Neuronal stem cell (in vitro differentiated cells): ENCODE data around the gene GNPAT.

Experiments
- DNase-seq: peaks from one replicate; pipeline ENCODE4 v3.0.0-alpha.2; 2013; ENCODE audit warnings: low spot score
- H2AFZ ChIP-seq: one replicate; pipeline ENCODE4 v1.6.1; 2013; ENCODE audit warnings: mild to moderate bottlenecking, low read length, inconsistent platforms
- H2AK5ac ChIP-seq: 2 replicates; pipeline ENCODE4 v1.6.1; 2013; ENCODE audit warnings: low read depth, mild to moderate bottlenecking, inconsistent platforms, low read length, moderate library complexity, mixed read lengths
- H2BK120ac ChIP-seq: 2 replicates; pipeline ENCODE4 v1.6.1; 2013; ENCODE audit warnings: low read depth, mild to moderate bottlenecking, inconsistent platforms, low read length, moderate library complexity, mixed read lengths
- H2BK12ac ChIP-seq: one replicate; pipeline ENCODE4 v1.6.1; 2013; ENCODE audit warnings: low read length, inconsistent platforms
- H2BK15ac ChIP-seq: 2 replicates; pipeline ENCODE4 v1.6.1; 2013; ENCODE audit warnings: mild to moderate bottlenecking, low read length, inconsistent platforms, mixed read lengths
- H2BK5ac ChIP-seq: one replicate; pipeline ENCODE4 v1.6.1; 2013; ENCODE audit warnings: inconsistent platforms, mild to moderate bottlenecking, low read length, moderate library complexity
- H3K14ac ChIP-seq: one replicate; pipeline ENCODE4 v1.6.1; 2013; ENCODE audit warnings: low read length, inconsistent platforms
- H3K18ac ChIP-seq: 2 replicates; pipeline ENCODE4 v1.6.1; 2013; ENCODE audit warnings: low read length, inconsistent platforms
- H3K23ac ChIP-seq: 2 replicates; pipeline ENCODE4 v1.6.1; 2013; ENCODE audit warnings: low read depth, mild to moderate bottlenecking, mixed read lengths, low read length, inconsistent platforms; ENCODE audit not compliant: poor library complexity
- H3K27ac ChIP-seq: replicated peaks from 3 replicates; pipeline ENCODE4 v1.5.1; 2013; ENCODE audit warnings: low read length, inconsistent platforms
- H3K27me3 ChIP-seq, 3 experiments: 2 replicates each; pipeline ENCODE4 v1.6.1; 2013; ENCODE audit warnings: low read length in 3 of 3, mild to moderate bottlenecking in 2 of 3, inconsistent platforms in 1 of 3, low read depth in 1 of 3, mixed read lengths in 1 of 3, moderate library complexity in 1 of 3; ENCODE audit not compliant: control insufficient read depth in 3 of 3, insufficient read depth in 3 of 3
- H3K36me3 ChIP-seq, 2 donors: replicated peaks in 1 of 2; 2 replicates each; pipeline ENCODE4 v1.6.1; 2013; ENCODE audit warnings: low read length in 2 of 2; ENCODE audit not compliant: control insufficient read depth in 2 of 2, insufficient read depth in 2 of 2
- H3K4ac ChIP-seq: 2 replicates; pipeline ENCODE4 v1.6.1; 2013; ENCODE audit warnings: inconsistent platforms, mild to moderate bottlenecking, low read length, moderate library complexity
- H3K4me1 ChIP-seq, 2 donors: 1 replicate in 1 of 2; 2 replicates in 1 of 2; pipeline ENCODE4 v1.6.1; 2013; ENCODE audit warnings: low read length in 2 of 2, low read depth in 1 of 2; ENCODE audit not compliant: control insufficient read depth in 2 of 2, insufficient read depth in 1 of 2
- H3K4me2 ChIP-seq: one replicate; pipeline ENCODE4 v1.6.1; 2013; ENCODE audit warnings: mild to moderate bottlenecking, low read length, inconsistent platforms; ENCODE audit not compliant: insufficient read depth, poor library complexity, severe bottlenecking
- H3K4me3 ChIP-seq, 2 donors: 2 replicates each; pipeline ENCODE4 v1.5.1; 2013; ENCODE audit warnings: low read length in 2 of 2, mild to moderate bottlenecking in 2 of 2, inconsistent platforms in 1 of 2, moderate library complexity in 1 of 2
- H3K79me1 ChIP-seq: one replicate; pipeline ENCODE4 v1.6.1; 2013; ENCODE audit warnings: low read depth, mild to moderate bottlenecking, inconsistent platforms, low read length, moderate library complexity
- H3K9ac ChIP-seq: one replicate; pipeline ENCODE4 v1.6.1; 2013; ENCODE audit warnings: mild to moderate bottlenecking, low read depth, low read length, inconsistent platforms; ENCODE audit not compliant: poor library complexity
- H3K9me3 ChIP-seq, 2 donors: replicated peaks in 1 of 2; 2 replicates each; pipeline versions ENCODE3 to v1.6.1; 2013; ENCODE audit warnings: low read length in 2 of 2, mild to moderate bottlenecking in 2 of 2, inconsistent platforms in 1 of 2, low read depth in 1 of 2, mixed read lengths in 1 of 2, moderate library complexity in 1 of 2; ENCODE audit not compliant: control insufficient read depth in 2 of 2, insufficient read depth in 1 of 2
- H4K8ac ChIP-seq: one replicate; pipeline ENCODE4 v1.6.1; 2013; ENCODE audit warnings: low read depth, mild to moderate bottlenecking, inconsistent platforms, low read length, moderate library complexity
- H4K91ac ChIP-seq: one replicate; pipeline ENCODE4 v1.6.1; 2013; ENCODE audit warnings: low read length, low read depth, mild to moderate bottlenecking, inconsistent platforms; ENCODE audit not compliant: poor library complexity
- WGBS, 2 donors: extraction: QIAGEN DNeasy Blood & Tissue Kit; methylation state at CpG; one replicate each; pipeline ENCODE4 v1.1.7; 2013; ENCODE audit warnings: missing lambda C conversion rate in 2 of 2, mixed read lengths in 1 of 2; ENCODE audit not compliant: insufficient read length in 2 of 2, insufficient replicate concordance in 1 of 2; ENCODE audit errors: extremely low coverage in 2 of 2; 5-methylcytosine and 5-hydroxymethylcytosine counted together

The GNPAT gene

GRCh38 chr1:231248778-231249177, 7.8 kb downstream of the GNPAT start:
- Histone ChIP-seq H3K14ac (no peak overlapping the region), H4K91ac (no peak overlapping the region), H2AK5ac (no peak overlapping the region), H3K23ac (no peak overlapping the region), H3K9ac (no peak overlapping the region), H3K4ac (no peak overlapping the region), H3K9me3 (peaks cover 0 to 11% of the 10 kb centered on the region in 2 donors), H3K79me1 (no peaks in the 10 kb centered on the region), H3K4me1 (no peaks in the 10 kb centered on the region), H2AFZ (no peak overlapping the region), H2BK15ac (no peak overlapping the region), H3K4me2 (no peak overlapping the region), H3K27ac (no peak overlapping the region), H3K36me3 (peaks cover 3 to 57% of the 10 kb centered on the region in 2 donors), H2BK5ac (no peak overlapping the region), H4K8ac (no peak overlapping the region), H3K18ac (no peak overlapping the region), H2BK12ac (no peak overlapping the region), H3K4me3 (no peak overlapping the region), H3K27me3 (no peaks in the 10 kb centered on the region), H2BK120ac (no peak overlapping the region)
- no CpG with 5 or more reads among the region's 1 CpG for WGBS, 2 donors
- no peak for DNase-seq

- DNase-seq, result no peak
- H2BK120ac ChIP-seq, result no peak overlapping the region
- H2BK15ac ChIP-seq, result no peak overlapping the region
- no peak overlapping the region for H2AK5ac ChIP-seq
- no peaks in the 10 kb centered on the region for H3K79me1 ChIP-seq
- no CpG with 5 or more reads among the region's 3 CpGs for WGBS, 2 donors
- H3K14ac ChIP-seq, result no peak overlapping the region
- no peak overlapping the region for H2BK12ac ChIP-seq
- H4K91ac ChIP-seq, result no peak overlapping the region
- H3K23ac ChIP-seq, result no peak overlapping the region
- no peak overlapping the region for H3K27ac ChIP-seq
- no peak overlapping the region for H2BK5ac ChIP-seq
- H3K4me1 ChIP-seq, result no peaks in the 10 kb centered on the region
- no peak overlapping the region for H3K4me3 ChIP-seq
- no peaks in the 10 kb centered on the region for H3K27me3 ChIP-seq
- H3K18ac ChIP-seq, result no peak overlapping the region
- H4K8ac ChIP-seq, result no peak overlapping the region
- peaks cover 2 to 21% of the 10 kb centered on the region in 2 donors for H3K9me3 ChIP-seq
- H2AFZ ChIP-seq, result no peak overlapping the region
- H3K4me2 ChIP-seq, result no peak overlapping the region
- H3K36me3 ChIP-seq, result peaks cover 5 to 74% of the 10 kb centered on the region in 2 donors
- no peak overlapping the region for H3K9ac ChIP-seq
- H3K4ac ChIP-seq, result no peak overlapping the region
Observed at GRCh38 chr1:231252336-231252735, 11.3 kb downstream of the GNPAT start.

DNA sequence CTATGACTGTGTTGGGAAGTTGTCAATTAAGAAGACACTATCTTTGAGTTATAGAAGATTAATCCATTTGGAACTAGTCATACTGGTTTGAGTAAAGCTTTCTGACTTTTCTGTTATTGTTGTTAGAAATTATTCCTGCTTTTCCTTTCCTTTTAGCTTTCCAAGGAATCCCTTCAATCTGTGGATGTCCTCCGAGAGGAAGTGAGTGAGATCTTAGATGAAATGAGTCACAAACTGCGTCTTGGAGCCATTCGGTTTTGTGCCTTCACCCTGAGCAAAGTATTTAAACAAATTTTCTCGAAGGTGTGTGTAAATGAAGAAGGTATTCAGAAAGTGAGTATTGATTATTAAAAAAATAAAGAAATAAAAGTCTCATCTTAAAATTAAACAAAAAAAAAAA, 19.3 kb downstream of the GNPAT start:
- H3K27ac ChIP-seq, result no peak overlapping the region
- no peak for DNase-seq
- no peaks in the 10 kb centered on the region for H3K79me1 ChIP-seq
- peaks cover 6 to 59% of the 10 kb centered on the region in 2 donors for H3K9me3 ChIP-seq
- H2BK120ac ChIP-seq, result no peak overlapping the region
- H3K4me2 ChIP-seq, result no peak overlapping the region
- no peak overlapping the region for H2BK5ac ChIP-seq
- no peak overlapping the region for H3K4ac ChIP-seq
- peaks cover 13 to 96% of the 10 kb centered on the region in 2 donors for H3K36me3 ChIP-seq
- H3K18ac ChIP-seq, result no peak overlapping the region
- H2BK15ac ChIP-seq, result no peak overlapping the region
- H3K9ac ChIP-seq, result no peak overlapping the region
- no peak overlapping the region for H3K23ac ChIP-seq
- no peak overlapping the region for H2AFZ ChIP-seq
- no peak overlapping the region for H3K4me3 ChIP-seq
- no peaks in the 10 kb centered on the region for H3K27me3 ChIP-seq
- no peak overlapping the region for H4K8ac ChIP-seq
- H3K4me1 ChIP-seq, result no peaks in the 10 kb centered on the region
- WGBS, 2 donors, result no CpG with 5 or more reads among the region's 4 CpGs
- H4K91ac ChIP-seq, result no peak overlapping the region
- no peak overlapping the region for H2BK12ac ChIP-seq
- no peak overlapping the region for H3K14ac ChIP-seq
- H2AK5ac ChIP-seq, result no peak overlapping the region

DNA sequence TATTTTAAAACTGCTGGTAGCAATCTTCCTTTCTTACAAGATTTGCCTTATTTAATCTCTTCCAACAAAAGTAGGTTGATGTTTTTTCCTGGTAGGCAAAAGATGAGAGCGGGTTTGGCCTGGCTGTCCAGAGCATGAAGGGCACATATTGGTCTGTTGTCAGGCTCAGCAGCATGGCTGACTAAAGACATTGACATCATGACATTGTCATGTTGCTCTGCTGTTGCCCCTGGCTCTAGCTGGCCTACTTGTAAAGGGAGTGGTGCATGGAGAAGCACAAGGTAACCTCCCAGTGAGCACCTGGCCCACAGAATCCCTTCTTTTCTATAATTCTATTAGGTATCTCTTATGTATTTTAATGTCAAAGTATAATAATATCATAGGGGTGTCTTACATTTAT, 23.6 kb downstream of the GNPAT start:
- H3K18ac ChIP-seq, result no peak overlapping the region
- H2BK120ac ChIP-seq, result no peak overlapping the region
- H3K27ac ChIP-seq, result no peak overlapping the region
- H3K4me1 ChIP-seq, result no peaks in the 10 kb centered on the region
- H3K4ac ChIP-seq, result no peak overlapping the region
- H3K9ac ChIP-seq, result no peak overlapping the region
- peaks cover 19 to 97% of the 10 kb centered on the region in 2 donors for H3K36me3 ChIP-seq
- no peak overlapping the region for H3K4me2 ChIP-seq
- no peak overlapping the region for H2BK15ac ChIP-seq
- no CpG with 5 or more reads among the region's 1 CpG for WGBS, 2 donors
- H2AK5ac ChIP-seq, result no peak overlapping the region
- H3K79me1 ChIP-seq, result no peaks in the 10 kb centered on the region
- no peak overlapping the region for H2BK12ac ChIP-seq
- no peaks in the 10 kb centered on the region for H3K27me3 ChIP-seq
- H4K91ac ChIP-seq, result no peak overlapping the region
- no peak overlapping the region for H3K14ac ChIP-seq
- H3K4me3 ChIP-seq, result no peak overlapping the region
- H3K23ac ChIP-seq, result no peak overlapping the region
- H2AFZ ChIP-seq, result no peak overlapping the region
- no peak overlapping the region for H2BK5ac ChIP-seq
- no peak overlapping the region for H4K8ac ChIP-seq
- peaks cover 3 to 26% of the 10 kb centered on the region in 2 donors for H3K9me3 ChIP-seq
- no peak for DNase-seq
